ENCODE results near the gene PLCH1. TPM values are rescaled to one million over a fixed set of nuclear protein-coding genes. Genes with fewer than 3 reads are reported as not detected.

Gene PLCH1
- total and polyA plus RNA-seq, 2 of the 8 experiments (the other 6 are each of a cell fraction or from before 2014, with no cell fraction given): 5.8 to 17.2 TPM

DNA sequence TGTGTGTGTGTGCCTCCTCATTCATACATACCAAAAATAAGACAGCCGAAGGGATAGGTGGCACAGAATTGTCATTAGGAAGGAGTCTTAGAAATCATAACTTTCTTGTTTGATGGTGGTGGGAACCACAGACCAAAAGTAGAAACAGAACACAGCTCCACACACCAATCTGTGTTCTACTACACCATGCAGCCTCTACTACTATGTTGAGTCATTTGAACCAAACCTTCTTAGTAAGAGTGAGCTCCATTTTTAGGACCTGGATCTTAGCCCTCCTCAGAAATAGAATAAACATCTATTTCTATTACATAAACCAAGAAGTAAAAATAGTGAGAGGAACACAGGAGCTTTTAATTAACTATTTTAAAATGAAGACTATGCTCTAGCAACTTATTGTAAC is 27.9 kb upstream of the PLCH1 start:
- Histone ChIP-seq H2AFZ (ENCODE audit: low read length) (no peak overlapping the region), H3K18ac (ENCODE audit: extremely low read depth, low read length) (no peak overlapping the region), H4K20me1 (replicated peaks in 1 of 2; ENCODE audit: control insufficient read depth in 1 of 2, insufficient read depth in 2 of 2, low read length in 2 of 2) (no peaks in the 10 kb centered on the region), H3K79me2 (ENCODE audit: control insufficient read depth in 1 of 2, insufficient read depth in 2 of 2, low read length in 2 of 2) (no peaks in the 10 kb centered on the region), H2BK120ac (replicated peaks; ENCODE audit: low read depth, low read length) (no peak overlapping the region), H2AK5ac (ENCODE audit: low read depth, low read length) (no peak overlapping the region), H3K23ac (ENCODE audit: insufficient read length) (no peak overlapping the region), H3K56ac (replicated peaks; ENCODE audit: insufficient read length, low read depth, low read length) (no peak overlapping the region), H3K9ac (replicated peaks in 1 of 4; ENCODE audit: extremely low read depth in 1 of 4, low read depth in 3 of 4, low read length in 3 of 4) (no peak overlapping the region), H3K4ac (replicated peaks; ENCODE audit: insufficient read length, low read depth, low read length) (no peak overlapping the region), H3K27me3 (replicated peaks in 1 of 4; ENCODE audit: control insufficient read depth in 3 of 4, extremely low read depth in 1 of 4, insufficient read depth in 3 of 4, low read length in 3 of 4) (no peaks in the 10 kb centered on the region), H4K8ac (ENCODE audit: extremely low read depth, insufficient read depth, low read length) (no peak overlapping the region), H3K4me2 (ENCODE audit: insufficient read depth in 1 of 2, low read depth in 2 of 2, low read length in 2 of 2) (no peak overlapping the region), H4K5ac (ENCODE audit: insufficient read length, low read depth, low read length) (no peak overlapping the region), H3K23me2 (ENCODE audit: low read depth, low read length) (no peaks in the 10 kb centered on the region), H4K91ac (replicated peaks; ENCODE audit: insufficient read length, low read length) (no peak overlapping the region), H3K27ac (ENCODE audit: low read depth, low read length) (no peak overlapping the region), H2BK20ac (ENCODE audit: low read length) (no peak overlapping the region), H2BK5ac (ENCODE audit: low read depth, low read length) (no peak overlapping the region), H2BK15ac (ENCODE audit: low read length) (no peak overlapping the region), H3K4me1 (replicated peaks in 1 of 4; ENCODE audit: control insufficient read depth in 3 of 4, insufficient read depth in 4 of 4, low read length in 3 of 4) (peaks cover 2 to 5% (median 4%) of the 10 kb centered on the region in 4 experiments; a peak in 5 of 7 replicates), H3K79me1 (ENCODE audit: low read depth, low read length) (no peaks in the 10 kb centered on the region), H3K4me3 (ENCODE audit: extremely low read depth in 1 of 4, insufficient read depth in 2 of 4, low read depth in 3 of 4, low read length in 4 of 4) (no peak overlapping the region), H3K36me3 (ENCODE audit: control insufficient read depth in 2 of 4, insufficient read depth in 4 of 4, low read length in 3 of 4) (peaks cover 0 to 4% (median 0%) of the 10 kb centered on the region in 4 experiments; a peak in 1 of 8 replicates), H3K9me3 (ENCODE audit: insufficient read depth in 2 of 2, low read depth in 1 of 2, low read length in 1 of 2) (no peaks in the 10 kb centered on the region), H2BK12ac (ENCODE audit: low read depth, low read length) (no peak overlapping the region), H3K14ac (ENCODE audit: insufficient read length) (no peak overlapping the region)
- WGBS, 2 experiments (ENCODE audit: extremely low coverage in 1 of 2, insufficient coverage in 1 of 2, insufficient read length in 1 of 2, insufficient replicate concordance in 2 of 2, low coverage in 1 of 2, low lambda C conversion rate in 2 of 2, missing lambda C conversion rate in 1 of 2): 94% methylated on average over 1 of the region's 1 CpG; no CpG with 5 or more reads in 1 of the 2 experiments
- DNase-seq (ENCODE audit: low read depth in 1 of 2, low spot score in 2 of 2) (no peak), FAIRE-seq (no peak)
- ChIA-PET CTCF (ENCODE audit: partially characterized antibody) (interaction anchor here (1.2 kb wide), 1 partner anchor 33 kb away, joined by 6 read pairs; the partner anchor contains the start of gene C3orf33), POLR2A (ENCODE audit: partially characterized antibody) (no interaction called here)
- no peak for TF ChIP-seq NANOG (IDR thresholded peaks at IDR 0.05; ENCODE audit: insufficient read depth, low read depth, low read length, poor library complexity, severe bottlenecking)
- TF ChIP-seq ATF3 (IDR thresholded peaks at IDR 0.05; ENCODE audit: insufficient read depth, low read depth, low read length): no peak
- no peak for TF ChIP-seq SIRT6 (IDR thresholded peaks at IDR 0.05; ENCODE audit: low read length)
- no peak for TF ChIP-seq SP2 (IDR thresholded peaks at IDR 0.05; ENCODE audit: low read length)
- no peak for TF ChIP-seq POLR2A (IDR thresholded peaks at IDR 0.05; ENCODE audit: control extremely low read depth in 1 of 2, low read depth in 2 of 2, low read length in 2 of 2)
- TF ChIP-seq PHF8 (conservative IDR thresholded peaks at IDR 0.05; ENCODE audit: low read depth, low read length): no peak
- no peak for TF ChIP-seq TBP (IDR thresholded peaks at IDR 0.05; ENCODE audit: low read depth, low read length)
- no peak for TF ChIP-seq EGR1 (IDR thresholded peaks at IDR 0.05; ENCODE audit: borderline replicate concordance, low read depth, low read length)
- TF ChIP-seq CBX8 (IDR thresholded peaks at IDR 0.05; ENCODE audit: borderline replicate concordance, low read depth, low read length): no peak
- TF ChIP-seq TCF12 (IDR thresholded peaks at IDR 0.05; ENCODE audit: low read depth, low read length): no peak
- TF ChIP-seq, protein P1, sequence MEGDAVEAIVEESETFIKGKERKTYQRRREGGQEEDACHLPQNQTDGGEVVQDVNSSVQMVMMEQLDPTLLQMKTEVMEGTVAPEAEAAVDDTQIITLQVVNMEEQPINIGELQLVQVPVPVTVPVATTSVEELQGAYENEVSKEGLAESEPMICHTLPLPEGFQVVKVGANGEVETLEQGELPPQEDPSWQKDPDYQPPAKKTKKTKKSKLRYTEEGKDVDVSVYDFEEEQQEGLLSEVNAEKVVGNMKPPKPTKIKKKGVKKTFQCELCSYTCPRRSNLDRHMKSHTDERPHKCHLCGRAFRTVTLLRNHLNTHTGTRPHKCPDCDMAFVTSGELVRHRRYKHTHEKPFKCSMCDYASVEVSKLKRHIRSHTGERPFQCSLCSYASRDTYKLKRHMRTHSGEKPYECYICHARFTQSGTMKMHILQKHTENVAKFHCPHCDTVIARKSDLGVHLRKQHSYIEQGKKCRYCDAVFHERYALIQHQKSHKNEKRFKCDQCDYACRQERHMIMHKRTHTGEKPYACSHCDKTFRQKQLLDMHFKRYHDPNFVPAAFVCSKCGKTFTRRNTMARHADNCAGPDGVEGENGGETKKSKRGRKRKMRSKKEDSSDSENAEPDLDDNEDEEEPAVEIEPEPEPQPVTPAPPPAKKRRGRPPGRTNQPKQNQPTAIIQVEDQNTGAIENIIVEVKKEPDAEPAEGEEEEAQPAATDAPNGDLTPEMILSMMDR (IDR thresholded peaks at IDR 0.05; ENCODE audit: control extremely low read depth in 1 of 3, insufficient read depth in 1 of 3, low read depth in 1 of 3, low read length in 3 of 3): no peak

Data from H1 (cell line).